Smooth muscle cell of the umbilical artery (primary cell): ENCODE measurements around the gene SPINT4. TPM values are rescaled to one million over a fixed set of nuclear protein-coding genes. Genes with fewer than 3 reads are reported as not detected.

Experiments
- total RNA-seq: library from RNA; depleted of rRNA; stranded (reverse); fragments of >200 nt; gene quantifications from 2 replicates; pipeline ENCODE4 v1.2.3, GENCODE V29; 2014

Gene SPINT4
- total RNA-seq = not detected in 2 replicates

GRCh38 chr20:45722047-45722446 lies at the start of gene SPINT4:
Gene SPINT4, plus strand, starts transcription at chr20:45722347. Its CDS starts 21 bp downstream, at chr20:45722368.

GRCh38 chr20:45701873-45702272 lies 20.3 kb upstream of the SPINT4 start, which contains the start of gene WFDC13:
Gene WFDC13, plus strand, starts transcription at chr20:45702038. Its CDS starts 86 bp downstream, at chr20:45702124.

GRCh38 chr20:45704969-45705637 lies 17.0 kb upstream of the SPINT4 start, which contains the start of gene WFDC10B:
Gene WFDC10B, minus strand, starts transcription at chr20:45705019. Its CDS starts 19,027 bp downstream, at chr20:45685992.

Other genes with a start within 250 kb of the SPINT4 start
- not detected in 2 replicates for gene SPINT3, start 206.7 kb upstream of the SPINT4 start, total RNA-seq
- gene WFDC6, start 182.9 kb upstream of the SPINT4 start, total RNA-seq = not detected in 2 replicates
- not detected in 2 replicates for gene EPPIN, start 174.9 kb upstream of the SPINT4 start, total RNA-seq
- not detected in 2 replicates for gene WFDC8, start 143.1 kb upstream of the SPINT4 start, total RNA-seq
- gene WFDC10A, start 92.6 kb upstream of the SPINT4 start, total RNA-seq = not detected in 2 replicates
- gene WFDC9, start 91.1 kb upstream of the SPINT4 start, total RNA-seq = not detected in 2 replicates
- gene WFDC11, start 52.1 kb upstream of the SPINT4 start, total RNA-seq = not detected in 2 replicates
- gene WFDC13, start 20.3 kb upstream of the SPINT4 start, total RNA-seq = not detected in 2 replicates
- gene WFDC10B, start 17.3 kb upstream of the SPINT4 start, total RNA-seq = not detected in 2 replicates
- gene WFDC3, start 69.5 kb downstream of the SPINT4 start, total RNA-seq = 0.89 TPM in 1 of 2 replicates, not detected in the other
- 10.7 and 13.4 TPM in 2 replicates for gene DNTTIP1, start 69.6 kb downstream of the SPINT4 start, total RNA-seq
- gene UBE2C, start 90.3 kb downstream of the SPINT4 start, total RNA-seq = 2.1 and 11.3 TPM in 2 replicates
- gene TNNC2, start 105.0 kb downstream of the SPINT4 start, total RNA-seq = not detected in 2 replicates
- 33.3 and 34.7 TPM in 2 replicates for gene SNX21, start 111.5 kb downstream of the SPINT4 start, total RNA-seq
- gene ACOT8, start 135.0 kb downstream of the SPINT4 start, total RNA-seq = 23.4 and 43.1 TPM in 2 replicates
- gene ZSWIM3, start 135.3 kb downstream of the SPINT4 start, total RNA-seq = 6.0 and 8.6 TPM in 2 replicates
- gene ZSWIM1, start 158.9 kb downstream of the SPINT4 start, total RNA-seq = 2.7 and 4.1 TPM in 2 replicates
- gene SPATA25, start 165.3 kb downstream of the SPINT4 start, total RNA-seq = 1.1 and 2.1 TPM in 2 replicates
- 3.3 and 7.1 TPM in 2 replicates for gene NEURL2, start 168.9 kb downstream of the SPINT4 start, total RNA-seq
- 94.6 and 108 TPM in 2 replicates for gene CTSA, start 169.0 kb downstream of the SPINT4 start, total RNA-seq
- gene PLTP, start 189.8 kb downstream of the SPINT4 start, total RNA-seq = 17.8 and 27.7 TPM in 2 replicates
- 6.2 and 8.4 TPM in 2 replicates for gene PCIF1, start 212.3 kb downstream of the SPINT4 start, total RNA-seq
- gene ZNF335, start 249.9 kb downstream of the SPINT4 start, total RNA-seq = 12.2 and 16.2 TPM in 2 replicates